ENCODE results near the gene POLE3.
A peak's percentile ranks its signal among the peaks of the same experiment; 100 is the strongest.
"Not testable (repeated sequence)": the region's sequence is repeated elsewhere in the genome, so short reads cannot be mapped to it uniquely, and the experiment has no call there.

Gene POLE3

GRCh38 chr9:113375057-113376023, 35.1 kb downstream of the POLE3 start:
- DNase-seq: no peak

GRCh38 chr9:113373676-113374392, 36.6 kb downstream of the POLE3 start:
- no peak for DNase-seq

GRCh38 chr9:113373256-113373655, 37.2 kb downstream of the POLE3 start:
- DNase-seq: no peak

GRCh38 chr9:113372059-113372458, 38.4 kb downstream of the POLE3 start:
- no peak for DNase-seq

- DNase-seq: no peak
These were observed 39.6 kb downstream of the POLE3 start for GRCh38 chr9:113370806-113371325.

- no peak for DNase-seq
These were observed 40.7 kb downstream of the POLE3 start for GRCh38 chr9:113369855-113370140.

- DNase-seq: no peak
These were observed 41.3 kb downstream of the POLE3 start for GRCh38 chr9:113368982-113369854.

- DNase-seq: no peak
These were observed 42.0 kb downstream of the POLE3 start for GRCh38 chr9:113368348-113368981.

GRCh38 chr9:113365652-113366051, 44.8 kb downstream of the POLE3 start:
- DNase-seq: not testable (repeated sequence)

- no peak for DNase-seq
These were observed 45.5 kb downstream of the POLE3 start for GRCh38 chr9:113364951-113365350.

GRCh38 chr9:113363336-113363735, 47.1 kb downstream of the POLE3 start:
- DNase-seq: no peak

GRCh38 chr9:113361304-113362018, 49.0 kb downstream of the POLE3 start:
- DNase-seq: peak; percentile 13

GRCh38 chr9:113360242-113360842, 50.1 kb downstream of the POLE3 start:
- no peak for DNase-seq

- no peak for DNase-seq
These were observed 51.1 kb downstream of the POLE3 start for GRCh38 chr9:113359385-113359784.

Data from NCI-H2029 treated with DMSO at 0.1 percent for 48 hours (cell line).